ENCODE measurements around the gene NOVA2. TPM values are rescaled to one million over a fixed set of nuclear protein-coding genes. Genes with fewer than 3 reads are reported as not detected.
A peak's percentile ranks its signal among the peaks of the same experiment; 100 is the strongest.

NOVA2 gene
- total RNA-seq, 1 donor from 2014 or later, result 10.7 TPM

DNA sequence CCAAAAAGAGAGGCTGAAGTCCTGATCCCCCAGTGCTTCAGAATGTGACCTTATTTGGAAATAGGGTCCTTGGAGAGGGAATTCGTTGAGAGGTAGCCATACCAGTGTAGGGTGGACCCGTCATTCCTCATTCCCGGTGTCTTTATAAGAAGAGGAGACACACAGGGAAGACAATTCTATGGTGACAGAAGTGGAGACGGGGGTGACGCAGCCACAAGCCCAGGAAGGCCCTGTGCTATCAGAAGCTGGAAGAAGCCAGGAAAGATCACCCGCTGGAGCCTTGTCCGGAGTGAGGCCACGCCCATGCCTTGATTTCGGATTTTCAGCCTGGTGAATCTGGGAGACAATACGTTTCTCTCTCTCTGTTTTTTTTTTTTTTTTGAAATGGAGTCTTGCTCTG is 68.7 kb downstream of the NOVA2 start:
- TF ChIP-seq, protein P1, sequence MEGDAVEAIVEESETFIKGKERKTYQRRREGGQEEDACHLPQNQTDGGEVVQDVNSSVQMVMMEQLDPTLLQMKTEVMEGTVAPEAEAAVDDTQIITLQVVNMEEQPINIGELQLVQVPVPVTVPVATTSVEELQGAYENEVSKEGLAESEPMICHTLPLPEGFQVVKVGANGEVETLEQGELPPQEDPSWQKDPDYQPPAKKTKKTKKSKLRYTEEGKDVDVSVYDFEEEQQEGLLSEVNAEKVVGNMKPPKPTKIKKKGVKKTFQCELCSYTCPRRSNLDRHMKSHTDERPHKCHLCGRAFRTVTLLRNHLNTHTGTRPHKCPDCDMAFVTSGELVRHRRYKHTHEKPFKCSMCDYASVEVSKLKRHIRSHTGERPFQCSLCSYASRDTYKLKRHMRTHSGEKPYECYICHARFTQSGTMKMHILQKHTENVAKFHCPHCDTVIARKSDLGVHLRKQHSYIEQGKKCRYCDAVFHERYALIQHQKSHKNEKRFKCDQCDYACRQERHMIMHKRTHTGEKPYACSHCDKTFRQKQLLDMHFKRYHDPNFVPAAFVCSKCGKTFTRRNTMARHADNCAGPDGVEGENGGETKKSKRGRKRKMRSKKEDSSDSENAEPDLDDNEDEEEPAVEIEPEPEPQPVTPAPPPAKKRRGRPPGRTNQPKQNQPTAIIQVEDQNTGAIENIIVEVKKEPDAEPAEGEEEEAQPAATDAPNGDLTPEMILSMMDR (IDR thresholded peaks at IDR 0.05; ENCODE audit: insufficient read depth, low read depth, low read length), result no peak
- no peak for TF ChIP-seq EZH2 (IDR thresholded peaks at IDR 0.05; ENCODE audit: insufficient read depth, low read length)
- Mint-ChIP-seq H3K27me3 (ENCODE audit: low read depth, unreplicated experiment) (peaks cover 2% of the 10 kb centered on the region), H3K9me3 (ENCODE audit: unreplicated experiment) (no peaks in the 10 kb centered on the region), H3K4me1 (ENCODE audit: low read depth, unreplicated experiment) (peaks cover 12% of the 10 kb centered on the region), H3K27ac (ENCODE audit: unreplicated experiment) (no peak overlapping the region), H3K4me3 (ENCODE audit: unreplicated experiment) (no peak overlapping the region), H3K36me3 (ENCODE audit: low read depth, unreplicated experiment) (peaks cover 7% of the 10 kb centered on the region)
- Histone ChIP-seq H3K79me2 (ENCODE audit: insufficient read depth, low read length) (peaks cover 1% of the 10 kb centered on the region), H3K4me1 (ENCODE audit: insufficient read depth, low read length) (peaks cover 9% of the 10 kb centered on the region), H3K4me3 (ENCODE audit: insufficient read depth, low read depth, low read length) (no peak overlapping the region), H3K27ac (ENCODE audit: low read depth, low read length) (no peak overlapping the region), H2AFZ (ENCODE audit: low read depth, low read length) (no peak overlapping the region), H3K27me3 (ENCODE audit: insufficient read depth, low read length) (no peaks in the 10 kb centered on the region), H3K9ac (ENCODE audit: low read length) (no peak overlapping the region), H3K4me2 (ENCODE audit: low read length) (no peak overlapping the region), H3K36me3 (ENCODE audit: insufficient read depth, low read length) (no peaks in the 10 kb centered on the region), H3K9me3 (ENCODE audit: insufficient read depth, low read depth, low read length) (no peaks in the 10 kb centered on the region), H4K20me1 (ENCODE audit: insufficient read depth, low read length) (peaks cover 11% of the 10 kb centered on the region)
- FAIRE-seq (no peak), DNase-seq (ENCODE audit: low read depth) (no peak)

DNA sequence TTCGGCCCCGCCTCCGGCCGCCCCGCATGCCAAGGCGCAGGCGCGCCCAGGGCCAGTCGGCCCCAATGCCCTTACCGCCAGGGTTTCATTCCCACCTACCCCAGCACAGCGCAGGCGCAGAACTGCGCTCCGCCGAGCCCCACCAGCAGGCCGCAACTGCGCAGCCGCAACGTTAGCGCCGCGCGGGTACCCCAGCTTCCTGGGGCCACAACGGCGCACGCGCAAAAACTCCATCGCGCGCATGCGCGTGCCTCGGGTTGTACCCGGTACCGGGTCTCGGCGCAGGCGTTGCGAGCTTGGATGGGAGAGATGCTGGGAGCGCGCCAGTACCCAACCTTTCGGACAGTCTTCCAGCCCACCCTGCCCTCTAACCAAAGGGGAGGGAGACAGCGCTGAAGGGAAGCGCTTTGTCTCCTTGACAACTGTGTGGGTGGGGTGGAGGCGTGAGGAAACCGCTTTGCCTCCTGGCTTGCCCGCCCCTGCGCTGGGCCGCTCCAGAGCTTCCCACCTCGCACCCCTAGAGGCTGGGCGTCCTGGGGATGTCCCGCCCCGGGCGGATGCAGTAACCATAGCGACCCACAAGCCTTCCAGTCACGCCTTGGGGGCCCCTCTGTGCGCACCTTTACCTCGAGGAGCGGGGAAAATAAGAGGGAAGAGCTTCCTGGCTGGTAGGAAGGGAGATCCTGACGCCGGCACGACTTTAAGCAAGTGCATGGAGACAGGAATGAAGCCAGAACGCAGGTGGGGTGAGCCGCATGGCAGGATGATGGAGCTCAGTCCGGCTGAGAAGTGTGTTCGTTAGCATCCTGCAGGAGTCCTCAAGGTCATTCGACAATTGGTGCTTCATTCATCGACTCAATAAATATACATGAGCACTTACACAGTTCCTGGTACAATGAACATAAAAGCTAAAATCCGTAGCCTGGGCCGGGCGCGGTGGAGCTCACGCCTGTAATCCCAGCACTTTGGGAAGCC is 70.7 kb downstream of the NOVA2 start:
- TF ChIP-seq, protein P1 (IDR thresholded peaks at IDR 0.05; ENCODE audit: insufficient read depth, low read depth, low read length), result peak; percentile 3
- TF ChIP-seq EZH2 (IDR thresholded peaks at IDR 0.05; ENCODE audit: insufficient read depth, low read length), result no peak
- Mint-ChIP-seq H3K9me3 (ENCODE audit: unreplicated experiment) (no peaks in the 10 kb centered on the region), H3K27me3 (ENCODE audit: low read depth, unreplicated experiment) (peaks cover 2% of the 10 kb centered on the region), H3K36me3 (ENCODE audit: low read depth, unreplicated experiment) (peaks cover 11% of the 10 kb centered on the region), H3K4me1 (ENCODE audit: low read depth, unreplicated experiment) (peaks cover 10% of the 10 kb centered on the region), H3K27ac (ENCODE audit: unreplicated experiment) (peak overlapping the region; percentile 47), H3K4me3 (ENCODE audit: unreplicated experiment) (peak overlapping the region; percentile 95)
- H3K27me3 ChIP-seq (ENCODE audit: insufficient read depth, low read length), result no peaks in the 10 kb centered on the region
- H3K36me3 ChIP-seq (ENCODE audit: insufficient read depth, low read length), result no peaks in the 10 kb centered on the region
- DNase-seq (ENCODE audit: low read depth) (peak; percentile 76), FAIRE-seq (no peak)
- peak overlapping the region; percentile 100 for H3K4me2 ChIP-seq (ENCODE audit: low read length)
- H3K9me3 ChIP-seq (ENCODE audit: insufficient read depth, low read depth, low read length), result no peaks in the 10 kb centered on the region
- H3K9ac ChIP-seq (ENCODE audit: low read length), result peak overlapping the region; percentile 68
- peaks cover 4% of the 10 kb centered on the region for H3K79me2 ChIP-seq (ENCODE audit: insufficient read depth, low read length)
- peaks cover 14% of the 10 kb centered on the region for H4K20me1 ChIP-seq (ENCODE audit: insufficient read depth, low read length)
- H3K27ac ChIP-seq (ENCODE audit: low read depth, low read length), result peak overlapping the region; percentile 24
- H3K4me1 ChIP-seq (ENCODE audit: insufficient read depth, low read length), result peaks cover 9% of the 10 kb centered on the region
- H3K4me3 ChIP-seq (ENCODE audit: insufficient read depth, low read depth, low read length), result peak overlapping the region; percentile 84
- H2AFZ ChIP-seq (ENCODE audit: low read depth, low read length), result peak overlapping the region; percentile 98

All from astrocyte (in vitro differentiated cells and primary cell).